ENCODE measurements around the gene PERCC1. TPM values are rescaled to one million over a fixed set of nuclear protein-coding genes. Genes with fewer than 3 reads are reported as not detected.

The PERCC1 gene
- total RNA-seq, 1 experiment from 2014 or later, result not detected

DNA sequence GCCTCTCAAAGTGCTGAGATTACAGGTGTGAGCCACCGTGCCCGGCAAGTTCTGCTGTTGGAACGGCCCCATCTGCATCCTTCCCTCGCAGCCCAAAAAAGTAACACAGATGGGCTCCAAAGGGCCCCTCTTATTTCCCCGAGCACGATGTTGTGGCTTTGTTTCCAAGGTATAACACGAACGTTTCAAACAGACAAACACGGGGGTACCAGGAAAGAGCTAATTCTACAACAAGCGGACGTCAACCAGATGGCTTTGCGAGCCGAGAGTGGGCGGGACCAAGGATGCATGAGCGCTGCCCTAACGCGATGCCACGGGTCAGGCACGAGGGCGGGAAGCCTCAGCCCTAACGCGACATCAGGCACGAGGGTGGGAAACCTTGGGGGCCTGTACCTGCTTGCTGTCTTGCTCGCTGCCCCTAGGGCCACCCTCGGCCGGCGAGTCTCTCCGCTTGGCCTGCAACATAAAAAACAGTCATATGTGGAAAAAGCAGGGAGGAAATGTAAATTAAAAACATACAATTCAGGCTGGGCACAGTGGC is 40.6 kb upstream of the PERCC1 start:
- no peak for DNase-seq (ENCODE audit: low spot score)
- CTCF ChIA-PET, result no interaction called here
- no peak overlapping the region for H3K27ac ChIP-seq (ENCODE audit: low read depth, low read length, poor library complexity, severe bottlenecking)
- intact Hi-C loops (cut with micrococcal nuclease; ENCODE audit: unreplicated experiment), result no loop called here
- H3K4me3 ChIP-seq (ENCODE audit: low read depth, low read length, poor library complexity, severe bottlenecking), result no peak overlapping the region
- no peaks in the 10 kb centered on the region for H3K36me3 ChIP-seq (ENCODE audit: insufficient read depth, low read length, poor library complexity, severe bottlenecking)
- BruUV-seq (replicated peaks), result no TSS peak
- no peaks in the 10 kb centered on the region for H3K4me1 ChIP-seq (ENCODE audit: insufficient read depth, low read length, poor library complexity, severe bottlenecking)
- H3K9me3 ChIP-seq (ENCODE audit: low read depth, low read length, poor library complexity, severe bottlenecking), result no peaks in the 10 kb centered on the region
- TF ChIP-seq EZH2 (IDR thresholded peaks at IDR 0.05; ENCODE audit: borderline replicate concordance, low read depth, low read length, poor library complexity, severe bottlenecking), result no peak
- TF ChIP-seq, protein P1, sequence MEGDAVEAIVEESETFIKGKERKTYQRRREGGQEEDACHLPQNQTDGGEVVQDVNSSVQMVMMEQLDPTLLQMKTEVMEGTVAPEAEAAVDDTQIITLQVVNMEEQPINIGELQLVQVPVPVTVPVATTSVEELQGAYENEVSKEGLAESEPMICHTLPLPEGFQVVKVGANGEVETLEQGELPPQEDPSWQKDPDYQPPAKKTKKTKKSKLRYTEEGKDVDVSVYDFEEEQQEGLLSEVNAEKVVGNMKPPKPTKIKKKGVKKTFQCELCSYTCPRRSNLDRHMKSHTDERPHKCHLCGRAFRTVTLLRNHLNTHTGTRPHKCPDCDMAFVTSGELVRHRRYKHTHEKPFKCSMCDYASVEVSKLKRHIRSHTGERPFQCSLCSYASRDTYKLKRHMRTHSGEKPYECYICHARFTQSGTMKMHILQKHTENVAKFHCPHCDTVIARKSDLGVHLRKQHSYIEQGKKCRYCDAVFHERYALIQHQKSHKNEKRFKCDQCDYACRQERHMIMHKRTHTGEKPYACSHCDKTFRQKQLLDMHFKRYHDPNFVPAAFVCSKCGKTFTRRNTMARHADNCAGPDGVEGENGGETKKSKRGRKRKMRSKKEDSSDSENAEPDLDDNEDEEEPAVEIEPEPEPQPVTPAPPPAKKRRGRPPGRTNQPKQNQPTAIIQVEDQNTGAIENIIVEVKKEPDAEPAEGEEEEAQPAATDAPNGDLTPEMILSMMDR (conservative IDR thresholded peaks at IDR 0.05; ENCODE audit: low read depth, low read length), result no peak
- no peaks in the 10 kb centered on the region for H3K27me3 ChIP-seq (replicated peaks; ENCODE audit: insufficient read depth, low read depth, low read length, poor library complexity)
- POLR2A ChIA-PET (ENCODE audit: low non-redundant PET), result no interaction called here

DNA sequence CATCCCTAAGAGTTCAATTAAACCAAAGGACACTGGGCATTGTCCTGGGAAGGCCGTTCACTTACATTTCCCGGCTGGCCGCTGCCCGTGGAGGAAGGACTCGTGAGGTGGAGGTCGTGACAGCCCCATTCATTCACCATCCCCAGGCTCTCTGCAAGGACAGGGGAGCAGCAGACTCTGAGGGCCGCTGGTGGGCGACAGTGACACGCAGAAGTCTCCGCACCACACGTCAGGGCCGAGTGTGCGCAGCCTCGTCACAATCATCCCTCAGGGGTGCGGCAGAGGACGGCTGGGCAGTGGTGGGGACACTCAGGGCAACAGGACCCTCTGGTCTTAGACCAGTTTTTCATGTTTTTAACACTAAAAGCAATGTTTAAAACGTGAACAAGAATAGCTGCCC is 38.1 kb upstream of the PERCC1 start:
- Histone ChIP-seq H3K36me3 (ENCODE audit: insufficient read depth, low read length, poor library complexity, severe bottlenecking) (no peaks in the 10 kb centered on the region), H3K4me3 (ENCODE audit: low read depth, low read length, poor library complexity, severe bottlenecking) (no peak overlapping the region), H3K27me3 (replicated peaks; ENCODE audit: insufficient read depth, low read depth, low read length, poor library complexity) (no peaks in the 10 kb centered on the region), H3K9me3 (ENCODE audit: low read depth, low read length, poor library complexity, severe bottlenecking) (no peaks in the 10 kb centered on the region), H3K4me1 (ENCODE audit: insufficient read depth, low read length, poor library complexity, severe bottlenecking) (no peaks in the 10 kb centered on the region), H3K27ac (ENCODE audit: low read depth, low read length, poor library complexity, severe bottlenecking) (no peak overlapping the region)
- no TSS peak for BruUV-seq (replicated peaks)
- no peak for DNase-seq (ENCODE audit: low spot score)
- CTCF ChIA-PET, result no interaction called here
- intact Hi-C loops (cut with micrococcal nuclease; ENCODE audit: unreplicated experiment), result no loop called here
- TF ChIP-seq, protein P1 (conservative IDR thresholded peaks at IDR 0.05; ENCODE audit: low read depth, low read length), result no peak
- TF ChIP-seq EZH2 (IDR thresholded peaks at IDR 0.05; ENCODE audit: borderline replicate concordance, low read depth, low read length, poor library complexity, severe bottlenecking), result no peak
- POLR2A ChIA-PET (ENCODE audit: low non-redundant PET), result no interaction called here

DNA sequence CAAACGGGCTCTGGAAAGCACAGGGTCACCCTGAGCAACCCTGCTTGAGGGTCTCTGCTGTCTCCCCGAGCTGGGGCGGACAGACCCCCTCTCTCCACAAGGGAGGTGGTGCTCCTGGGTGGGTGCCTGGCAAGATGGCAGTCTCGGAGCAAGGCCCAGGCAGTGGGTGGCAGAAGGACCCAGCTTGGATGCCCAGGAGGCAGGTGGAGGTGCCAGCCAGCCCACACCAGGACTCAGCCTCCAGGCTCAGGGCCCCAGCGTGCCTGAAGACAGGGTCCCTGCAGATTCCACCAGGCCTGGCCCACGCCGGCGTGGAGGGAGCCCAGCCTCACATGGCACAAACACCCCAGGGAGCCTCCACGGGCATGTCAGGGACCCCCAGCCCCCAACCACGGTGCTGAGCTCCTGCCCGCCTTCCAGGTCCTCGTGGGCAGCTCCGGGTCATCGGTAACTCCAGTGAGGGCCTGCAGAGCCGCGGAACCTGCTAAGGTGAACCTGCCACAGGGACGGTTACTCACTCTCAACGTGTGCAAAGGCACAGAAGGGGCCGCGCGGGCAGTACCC is 37.2 kb upstream of the PERCC1 start:
- ChIA-PET POLR2A (ENCODE audit: low non-redundant PET) (no interaction called here), CTCF (interaction anchor here (0.6 kb wide), 1 partner anchor 14 kb away, joined by 6 read pairs; no protein-coding TSS in a partner anchor)
- no peaks in the 10 kb centered on the region for H3K36me3 ChIP-seq (ENCODE audit: insufficient read depth, low read length, poor library complexity, severe bottlenecking)
- no peak for TF ChIP-seq EZH2 (IDR thresholded peaks at IDR 0.05; ENCODE audit: borderline replicate concordance, low read depth, low read length, poor library complexity, severe bottlenecking)
- TF ChIP-seq, protein P1 (conservative IDR thresholded peaks at IDR 0.05; ENCODE audit: low read depth, low read length), result no peak
- no peaks in the 10 kb centered on the region for H3K27me3 ChIP-seq (replicated peaks; ENCODE audit: insufficient read depth, low read depth, low read length, poor library complexity)
- H3K4me3 ChIP-seq (ENCODE audit: low read depth, low read length, poor library complexity, severe bottlenecking), result no peak overlapping the region
- intact Hi-C loops (cut with micrococcal nuclease; ENCODE audit: unreplicated experiment), result no loop called here
- no TSS peak for BruUV-seq (replicated peaks)
- H3K9me3 ChIP-seq (ENCODE audit: low read depth, low read length, poor library complexity, severe bottlenecking), result no peaks in the 10 kb centered on the region
- no peak overlapping the region for H3K27ac ChIP-seq (ENCODE audit: low read depth, low read length, poor library complexity, severe bottlenecking)
- no peaks in the 10 kb centered on the region for H3K4me1 ChIP-seq (ENCODE audit: insufficient read depth, low read length, poor library complexity, severe bottlenecking)
- no peak for DNase-seq (ENCODE audit: low spot score)

All from A673 (cell line).